HepG2 (cell line): ENCODE results near the gene TEKT1. TPM values are rescaled to one million over a fixed set of nuclear protein-coding genes. Genes with fewer than 3 reads are reported as not detected.

Experiments
- CREM ChIP-seq, 2 experiments: sonication (generic) in 1 of 2; formaldehyde crosslinking in 1 of 2; IDR thresholded peaks; 2 replicates each; pipeline versions ENCODE4 v1.4.0 to v1.6.1; 2016 to 2020; ENCODE audit warnings: antibody characterized with exemption in 1 of 2, mild to moderate bottlenecking in 1 of 2, missing genetic modification reagents in 1 of 2
- FOSL2 ChIP-seq: sonication (generic); formaldehyde crosslinking; IDR thresholded peaks from 2 replicates; pipeline ENCODE4 v1.4.0; 2020; ENCODE audit warnings: missing genetic modification reagents
- FOXJ3 ChIP-seq: sonication (generic); formaldehyde crosslinking; IDR thresholded peaks from 2 replicates; pipeline ENCODE4 v1.4.0; 2020; ENCODE audit warnings: missing genetic modification reagents, mild to moderate bottlenecking, borderline replicate concordance
- FOXO1 ChIP-seq: sonication (generic); formaldehyde crosslinking; IDR thresholded peaks from 2 replicates; pipeline ENCODE4 v1.4.0; 2020; ENCODE audit warnings: missing genetic modification reagents
- GATA4 ChIP-seq: sonication (generic); IDR thresholded peaks from 2 replicates; pipeline ENCODE4 v1.6.1; 2016; ENCODE audit warnings: antibody characterized with exemption, low read depth, borderline replicate concordance
- KAT7 ChIP-seq: IDR thresholded peaks from 2 replicates; pipeline ENCODE4 v1.6.1; 2018; ENCODE audit warnings: borderline replicate concordance, missing compliant biosample characterization
- KLF11 ChIP-seq: IDR thresholded peaks from 2 replicates; pipeline ENCODE4 v1.6.1; 2016; ENCODE audit warnings: missing compliant biosample characterization
- MTF2 ChIP-seq: sonication (generic); formaldehyde crosslinking; IDR thresholded peaks from 2 replicates; pipeline ENCODE4 v1.5.0; 2020; ENCODE audit warnings: missing genetic modification reagents, borderline replicate concordance
- RFX3 ChIP-seq: IDR thresholded peaks from 2 replicates; pipeline ENCODE4 v1.6.1; 2016; ENCODE audit warnings: missing biosample characterization, missing genetic modification reagents
- SCMH1 ChIP-seq: sonication (generic); formaldehyde crosslinking; IDR thresholded peaks from 2 replicates; pipeline ENCODE4 v1.9.0; 2021; ENCODE audit warnings: missing genetic modification reagents, mild to moderate bottlenecking, borderline replicate concordance
- SP2 ChIP-seq: sonication (generic); formaldehyde crosslinking; IDR thresholded peaks from 2 replicates; pipeline ENCODE4 v1.5.1; 2020; ENCODE audit warnings: mild to moderate bottlenecking, missing genetic modification reagents
- ZBTB3 ChIP-seq: sonication (generic); formaldehyde crosslinking; IDR thresholded peaks from 2 replicates; pipeline ENCODE4 v1.4.0; 2020; ENCODE audit warnings: low read depth, mild to moderate bottlenecking, moderate library complexity, missing genetic modification reagents, borderline replicate concordance
- ZNF570 ChIP-seq: sonication (generic); formaldehyde crosslinking; IDR thresholded peaks from 2 replicates; pipeline ENCODE4 v1.4.0; 2020; ENCODE audit warnings: mild to moderate bottlenecking, missing genetic modification reagents, borderline replicate concordance
- ZNF724P ChIP-seq: sonication (generic); formaldehyde crosslinking; IDR thresholded peaks from 2 replicates; pipeline ENCODE4 v1.8.0; 2022; ENCODE audit warnings: missing genetic modification reagents, borderline replicate concordance
- polyA plus RNA-seq, 8 experiments: library from polyadenylated mRNA; depleted of rRNA in 3 of 8; stranded (reverse) in 7 of 8; unstranded in 1 of 8; fragments of >200 nt; fragmentation: Illumina TruSeq in 4 of 8; extraction: Trizol in 4 of 8; gene quantifications; 2 replicates each; pipeline versions ENCODE4 v1.2.1 to v1.2.3, GENCODE V29; 2011 to 2016; ENCODE audit warnings: low read depth in 4 of 8, missing spikeins in 1 of 8, mixed read lengths in 1 of 8; ENCODE audit not compliant: insufficient read depth in 1 of 8
- total RNA-seq, 5 experiments: library from RNA; depleted of rRNA; stranded (reverse); fragments of >200 nt; fragmentation: Illumina TruSeq; extraction: Trizol; gene quantifications; 2 replicates each; pipeline ENCODE4 v1.2.3, GENCODE V29; 2016; ENCODE audit warnings: low read depth in 1 of 5
- TF ChIP-seq, protein P1 (sequence below): sonication (generic); formaldehyde crosslinking; IDR thresholded peaks from 2 replicates; pipeline ENCODE4 v1.4.0; 2020; ENCODE audit warnings: missing genetic modification reagents, borderline replicate concordance
- TF ChIP-seq, protein P2 (sequence below): sonication (generic); formaldehyde crosslinking; IDR thresholded peaks from 2 replicates; pipeline ENCODE4 v1.4.0; 2020; ENCODE audit warnings: missing genetic modification reagents
- TF ChIP-seq, protein P3 (sequence below): sonication (generic); IDR thresholded peaks from 2 replicates; pipeline ENCODE4 v1.6.1; 2016; ENCODE audit warnings: low read depth, borderline replicate concordance
- TF ChIP-seq, protein P4 (sequence below): sonication (generic); formaldehyde crosslinking; IDR thresholded peaks from 2 replicates; pipeline ENCODE4 v1.4.0; 2020; ENCODE audit warnings: missing genetic modification reagents, mild to moderate bottlenecking, borderline replicate concordance
- TF ChIP-seq, protein P5 (sequence below), 2 experiments: sonication (generic) in 1 of 2; formaldehyde crosslinking in 1 of 2; IDR thresholded peaks; 2 replicates each; pipeline versions ENCODE4 v1.4.0 to v1.6.1; 2018 to 2020; ENCODE audit warnings: missing genetic modification reagents in 2 of 2, borderline replicate concordance in 1 of 2, low read depth in 1 of 2, mild to moderate bottlenecking in 1 of 2, missing biosample characterization in 1 of 2

TEKT1 gene
- total and polyA plus RNA-seq, 2 of the 13 experiments (the other 11 are each of a cell fraction or from before 2014, with no cell fraction given): not detected

DNA sequence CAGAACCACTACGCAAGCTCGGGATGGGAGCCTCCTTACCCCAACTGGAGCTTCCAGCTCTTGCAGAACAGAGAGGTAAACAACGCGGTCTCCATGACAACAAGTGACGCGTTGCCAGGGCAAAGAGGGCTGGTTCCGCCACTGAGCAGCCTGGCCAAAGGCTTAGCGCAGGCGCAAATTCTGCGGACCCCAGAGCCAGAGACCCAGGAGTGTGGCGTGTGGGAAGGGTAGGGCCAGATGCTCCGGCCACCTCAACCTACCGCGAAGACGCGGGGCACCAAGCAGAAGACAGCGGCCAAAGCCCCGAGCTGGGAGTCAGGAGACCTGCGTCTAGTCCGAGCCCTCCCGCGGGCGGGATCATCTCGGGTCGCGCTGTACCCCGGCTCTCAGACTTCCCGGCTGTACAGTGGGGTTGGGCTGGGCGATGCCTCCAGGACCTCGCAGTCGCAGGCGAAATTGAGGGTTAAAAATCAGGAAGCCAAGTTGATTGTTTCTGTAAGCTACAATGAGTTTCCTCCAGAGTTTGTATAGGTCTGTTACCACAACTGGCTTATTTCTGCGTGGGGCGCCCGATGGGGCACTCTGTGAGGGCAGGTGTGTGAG is at the start of gene TEKT1 (continued):
- TF ChIP-seq, protein P1, sequence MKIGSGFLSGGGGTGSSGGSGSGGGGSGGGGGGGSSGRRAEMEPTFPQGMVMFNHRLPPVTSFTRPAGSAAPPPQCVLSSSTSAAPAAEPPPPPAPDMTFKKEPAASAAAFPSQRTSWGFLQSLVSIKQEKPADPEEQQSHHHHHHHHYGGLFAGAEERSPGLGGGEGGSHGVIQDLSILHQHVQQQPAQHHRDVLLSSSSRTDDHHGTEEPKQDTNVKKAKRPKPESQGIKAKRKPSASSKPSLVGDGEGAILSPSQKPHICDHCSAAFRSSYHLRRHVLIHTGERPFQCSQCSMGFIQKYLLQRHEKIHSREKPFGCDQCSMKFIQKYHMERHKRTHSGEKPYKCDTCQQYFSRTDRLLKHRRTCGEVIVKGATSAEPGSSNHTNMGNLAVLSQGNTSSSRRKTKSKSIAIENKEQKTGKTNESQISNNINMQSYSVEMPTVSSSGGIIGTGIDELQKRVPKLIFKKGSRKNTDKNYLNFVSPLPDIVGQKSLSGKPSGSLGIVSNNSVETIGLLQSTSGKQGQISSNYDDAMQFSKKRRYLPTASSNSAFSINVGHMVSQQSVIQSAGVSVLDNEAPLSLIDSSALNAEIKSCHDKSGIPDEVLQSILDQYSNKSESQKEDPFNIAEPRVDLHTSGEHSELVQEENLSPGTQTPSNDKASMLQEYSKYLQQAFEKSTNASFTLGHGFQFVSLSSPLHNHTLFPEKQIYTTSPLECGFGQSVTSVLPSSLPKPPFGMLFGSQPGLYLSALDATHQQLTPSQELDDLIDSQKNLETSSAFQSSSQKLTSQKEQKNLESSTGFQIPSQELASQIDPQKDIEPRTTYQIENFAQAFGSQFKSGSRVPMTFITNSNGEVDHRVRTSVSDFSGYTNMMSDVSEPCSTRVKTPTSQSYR (CRISPR knock-in tag): no peak
- no peak for TF ChIP-seq FOSL2
- TF ChIP-seq GATA4: no peak
- no peak for TF ChIP-seq ZNF724P (CRISPR knock-in tag)
- TF ChIP-seq, protein P2, sequence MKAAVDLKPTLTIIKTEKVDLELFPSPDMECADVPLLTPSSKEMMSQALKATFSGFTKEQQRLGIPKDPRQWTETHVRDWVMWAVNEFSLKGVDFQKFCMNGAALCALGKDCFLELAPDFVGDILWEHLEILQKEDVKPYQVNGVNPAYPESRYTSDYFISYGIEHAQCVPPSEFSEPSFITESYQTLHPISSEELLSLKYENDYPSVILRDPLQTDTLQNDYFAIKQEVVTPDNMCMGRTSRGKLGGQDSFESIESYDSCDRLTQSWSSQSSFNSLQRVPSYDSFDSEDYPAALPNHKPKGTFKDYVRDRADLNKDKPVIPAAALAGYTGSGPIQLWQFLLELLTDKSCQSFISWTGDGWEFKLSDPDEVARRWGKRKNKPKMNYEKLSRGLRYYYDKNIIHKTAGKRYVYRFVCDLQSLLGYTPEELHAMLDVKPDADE (CRISPR knock-in tag): no peak
- TF ChIP-seq, protein P3, sequence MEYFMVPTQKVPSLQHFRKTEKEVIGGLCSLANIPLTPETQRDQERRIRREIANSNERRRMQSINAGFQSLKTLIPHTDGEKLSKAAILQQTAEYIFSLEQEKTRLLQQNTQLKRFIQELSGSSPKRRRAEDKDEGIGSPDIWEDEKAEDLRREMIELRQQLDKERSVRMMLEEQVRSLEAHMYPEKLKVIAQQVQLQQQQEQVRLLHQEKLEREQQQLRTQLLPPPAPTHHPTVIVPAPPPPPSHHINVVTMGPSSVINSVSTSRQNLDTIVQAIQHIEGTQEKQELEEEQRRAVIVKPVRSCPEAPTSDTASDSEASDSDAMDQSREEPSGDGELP: no peak
- no peak for TF ChIP-seq SP2 (CRISPR knock-in tag)
- peak; percentile 46; the same call in 1 of the 2 replicates for TF ChIP-seq FOXO1 (CRISPR knock-in tag)
- peak; percentile 67; the same call in 1 of the 2 replicates for TF ChIP-seq FOXJ3
- TF ChIP-seq KLF11: no peak
- TF ChIP-seq, protein P4, sequence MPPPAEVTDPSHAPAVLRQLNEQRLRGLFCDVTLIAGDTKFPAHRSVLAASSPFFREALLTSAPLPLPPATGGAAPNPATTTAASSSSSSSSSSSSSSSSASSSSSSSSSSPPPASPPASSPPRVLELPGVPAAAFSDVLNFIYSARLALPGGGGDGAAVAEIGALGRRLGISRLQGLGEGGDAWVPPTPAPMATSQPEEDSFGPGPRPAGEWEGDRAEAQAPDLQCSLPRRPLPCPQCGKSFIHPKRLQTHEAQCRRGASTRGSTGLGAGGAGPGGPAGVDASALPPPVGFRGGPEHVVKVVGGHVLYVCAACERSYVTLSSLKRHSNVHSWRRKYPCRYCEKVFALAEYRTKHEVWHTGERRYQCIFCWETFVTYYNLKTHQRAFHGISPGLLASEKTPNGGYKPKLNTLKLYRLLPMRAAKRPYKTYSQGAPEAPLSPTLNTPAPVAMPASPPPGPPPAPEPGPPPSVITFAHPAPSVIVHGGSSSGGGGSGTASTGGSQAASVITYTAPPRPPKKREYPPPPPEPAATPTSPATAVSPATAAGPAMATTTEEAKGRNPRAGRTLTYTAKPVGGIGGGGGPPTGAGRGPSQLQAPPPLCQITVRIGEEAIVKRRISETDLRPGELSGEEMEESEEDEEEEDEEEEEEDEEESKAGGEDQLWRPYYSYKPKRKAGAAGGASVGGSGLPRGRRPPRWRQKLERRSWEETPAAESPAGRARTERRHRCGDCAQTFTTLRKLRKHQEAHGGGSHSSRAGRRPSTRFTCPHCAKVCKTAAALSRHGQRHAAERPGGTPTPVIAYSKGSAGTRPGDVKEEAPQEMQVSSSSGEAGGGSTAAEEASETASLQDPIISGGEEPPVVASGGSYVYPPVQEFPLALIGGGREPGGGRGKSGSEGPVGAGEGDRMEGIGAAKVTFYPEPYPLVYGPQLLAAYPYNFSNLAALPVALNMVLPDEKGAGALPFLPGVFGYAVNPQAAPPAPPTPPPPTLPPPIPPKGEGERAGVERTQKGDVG (CRISPR knock-in tag): no peak
- TF ChIP-seq KAT7 (CRISPR knock-in tag): no peak
- TF ChIP-seq SCMH1 (CRISPR knock-in tag): no peak
- TF ChIP-seq RFX3 (CRISPR knock-in tag): peak; percentile 96
- no peak for TF ChIP-seq MTF2 (CRISPR knock-in tag)
- TF ChIP-seq ZNF570 (CRISPR knock-in tag): no peak
- TF ChIP-seq ZBTB3 (CRISPR knock-in tag): no peak
- no peak for TF ChIP-seq CREM (IDR thresholded peaks at IDR 0.05)
- TF ChIP-seq CREM (CRISPR knock-in tag; IDR thresholded peaks at IDR 0.05): no peak
- TF ChIP-seq, protein P5, sequence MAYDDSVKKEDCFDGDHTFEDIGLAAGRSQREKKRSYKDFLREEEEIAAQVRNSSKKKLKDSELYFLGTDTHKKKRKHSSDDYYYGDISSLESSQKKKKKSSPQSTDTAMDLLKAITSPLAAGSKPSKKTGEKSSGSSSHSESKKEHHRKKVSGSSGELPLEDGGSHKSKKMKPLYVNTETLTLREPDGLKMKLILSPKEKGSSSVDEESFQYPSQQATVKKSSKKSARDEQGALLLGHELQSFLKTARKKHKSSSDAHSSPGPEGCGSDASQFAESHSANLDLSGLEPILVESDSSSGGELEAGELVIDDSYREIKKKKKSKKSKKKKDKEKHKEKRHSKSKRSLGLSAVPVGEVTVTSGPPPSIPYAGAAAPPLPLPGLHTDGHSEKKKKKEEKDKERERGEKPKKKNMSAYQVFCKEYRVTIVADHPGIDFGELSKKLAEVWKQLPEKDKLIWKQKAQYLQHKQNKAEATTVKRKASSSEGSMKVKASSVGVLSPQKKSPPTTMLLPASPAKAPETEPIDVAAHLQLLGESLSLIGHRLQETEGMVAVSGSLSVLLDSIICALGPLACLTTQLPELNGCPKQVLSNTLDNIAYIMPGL (CRISPR knock-in tag; IDR thresholded peaks at IDR 0.05; ENCODE audit: borderline replicate concordance in 1 of 2, low read depth in 1 of 2): no peak
